GM23338 (cell line): ENCODE results near the gene KLKB1. TPM values are rescaled to one million over a fixed set of nuclear protein-coding genes. Genes with fewer than 3 reads are reported as not detected.

Experiments used
- ATAC-seq: fragments of 200-7000 bp; cut with Tn5 transposase; 3 replicates; pipeline ENCODE4 v1.9.1; 2020
- DNase-seq: peaks from one replicate; pipeline ENCODE4 v3.0.0-alpha.2; 2015; ENCODE audit warnings: low spot score
- H2AFZ ChIP-seq: fragments of 200-600 bp; sonication (generic); 2 replicates; pipeline ENCODE4 v1.8.0; 2016; ENCODE audit warnings: antibody characterized with exemption, mild to moderate bottlenecking, moderate library complexity
- H3F3A ChIP-seq: fragments of 200-600 bp; sonication (generic); replicated peaks from 2 replicates; pipeline ENCODE4 v1.8.0; 2017; ENCODE audit warnings: antibody characterized with exemption, mixed run types, low read depth
- H3K27ac ChIP-seq: fragments of 200-600 bp; sonication (generic); 2 replicates; pipeline ENCODE4 v1.6.1; 2016; ENCODE audit warnings: low read depth
- H3K27me3 ChIP-seq: fragments of 200-600 bp; sonication (generic); 2 replicates; pipeline ENCODE4 v1.8.0; 2016; ENCODE audit warnings: mild to moderate bottlenecking, mixed run types, moderate library complexity; ENCODE audit not compliant: insufficient read depth
- H3K36me3 ChIP-seq: fragments of 200-600 bp; sonication (generic); 2 replicates; pipeline ENCODE4 v1.8.0; 2016; ENCODE audit warnings: mild to moderate bottlenecking; ENCODE audit not compliant: insufficient read depth
- H3K4me1 ChIP-seq: fragments of 200-600 bp; sonication (generic); 2 replicates; pipeline ENCODE4 v1.8.0; 2016; ENCODE audit warnings: mild to moderate bottlenecking, moderate library complexity; ENCODE audit not compliant: insufficient read depth
- H3K4me2 ChIP-seq: fragments of 200-600 bp; sonication (generic); 2 replicates; pipeline ENCODE4 v1.7.1; 2017; ENCODE audit warnings: mixed run types
- H3K4me3 ChIP-seq: fragments of 200-600 bp; sonication (generic); 2 replicates; pipeline ENCODE4 v1.6.1; 2016; ENCODE audit warnings: mixed run types
- H3K79me2 ChIP-seq: fragments of 200-600 bp; sonication (generic); replicated peaks from 2 replicates; pipeline ENCODE4 v1.8.0; 2017; ENCODE audit warnings: mild to moderate bottlenecking; ENCODE audit not compliant: insufficient read depth
- H3K9me2 ChIP-seq: fragments of 200-600 bp; sonication (generic); 2 replicates; pipeline ENCODE4 v1.8.0; 2017; ENCODE audit not compliant: insufficient read depth
- H4K20me1 ChIP-seq: fragments of 200-600 bp; sonication (generic); replicated peaks from 2 replicates; pipeline ENCODE4 v1.8.0; 2017; ENCODE audit warnings: mild to moderate bottlenecking; ENCODE audit not compliant: insufficient read depth
- H3K27ac Mint-ChIP-seq: 2 replicates; pipeline ENCODE4 v1.8.0; 2020; ENCODE audit warnings: inconsistent platforms, mild to moderate bottlenecking, moderate library complexity, mixed read lengths
- H3K27me3 Mint-ChIP-seq: 3 replicates; pipeline ENCODE4 v1.8.0; 2022; ENCODE audit warnings: low read depth, mild to moderate bottlenecking, moderate library complexity, mixed read lengths, inconsistent platforms; ENCODE audit not compliant: insufficient read depth, poor library complexity
- H3K36me3 Mint-ChIP-seq: 3 replicates; pipeline ENCODE4 v1.8.0; 2021; ENCODE audit warnings: low read depth, mild to moderate bottlenecking, inconsistent platforms, moderate library complexity, mixed read lengths
- H3K4me1 Mint-ChIP-seq: 3 replicates; pipeline ENCODE4 v1.8.0; 2020; ENCODE audit warnings: mild to moderate bottlenecking, inconsistent platforms, mixed read lengths
- H3K4me3 Mint-ChIP-seq: 3 replicates; pipeline ENCODE4 v1.8.0; 2021; ENCODE audit warnings: moderate library complexity, mild to moderate bottlenecking, inconsistent platforms, mixed read lengths
- H3K9me3 Mint-ChIP-seq: 3 replicates; pipeline ENCODE4 v1.8.0; 2020; ENCODE audit warnings: moderate library complexity, mild to moderate bottlenecking, inconsistent platforms, mixed read lengths
- CREB1 ChIP-seq: fragments of 250-450 bp; sonication (Bioruptor Pico); IDR thresholded peaks from 2 replicates; pipeline ENCODE4 v1.5.0; 2020; ENCODE audit warnings: low read depth, mild to moderate bottlenecking, moderate library complexity
- CTCF ChIP-seq, 2 experiments: fragments of 200-600 bp in 1 of 2; sonication (generic) in 1 of 2; conservative IDR thresholded peaks; 2 replicates each; pipeline versions ENCODE4 v1.5.1 to v1.6.1; 2016 to 2017; ENCODE audit warnings: antibody characterized with exemption in 2 of 2, low read depth in 2 of 2, mild to moderate bottlenecking in 2 of 2, moderate library complexity in 1 of 2
- EZH2phosphoT487 ChIP-seq: fragments of 200-600 bp; sonication (generic); IDR thresholded peaks from one replicate; pipeline ENCODE4 v1.8.1; 2018; ENCODE audit warnings: antibody characterized with exemption; ENCODE audit not compliant: unreplicated experiment
- POLR2AphosphoS5 ChIP-seq: IDR thresholded peaks from 2 replicates; pipeline ENCODE4 v1.6.1; 2016; ENCODE audit warnings: antibody characterized with exemption, low read depth
- REST ChIP-seq: IDR thresholded peaks from one replicate; pipeline ENCODE4 v1.6.1; 2018; ENCODE audit warnings: antibody characterized with exemption; ENCODE audit not compliant: unreplicated experiment
- polyA plus RNA-seq: library from polyadenylated mRNA; unstranded; fragments of >200 nt; fragmentation: Nextera tagmentation; extraction: Ambion mirVana; gene quantifications from 2 replicates; pipeline ENCODE4 v1.2.1, GENCODE V29; 2016
- total RNA-seq: library from RNA; depleted of rRNA; stranded (reverse); fragments of >200 nt; shearing (Covaris generic); gene quantifications from 2 replicates; pipeline ENCODE4 v1.2.3, GENCODE V29; 2014

KLKB1 gene
- total and polyA plus RNA-seq, 2 experiments from 2014 or later, result 8.6 to 10.9 TPM

GRCh38 chr4:186243331-186243730, 16.0 kb downstream of the KLKB1 start (continued):
- TF ChIP-seq CTCF (conservative IDR thresholded peaks at IDR 0.05; ENCODE audit: low read depth in 2 of 2) (no peak), POLR2AphosphoS5 (no peak), REST (no peak)

GRCh38 chr4:186244835-186245234, 17.5 kb downstream of the KLKB1 start:
- no peak for TF ChIP-seq REST
- TF ChIP-seq CREB1 (CRISPR knock-in tag), result no peak
- TF ChIP-seq EZH2phosphoT487, result no peak
- Mint-ChIP-seq H3K36me3 (peaks cover 2% of the 10 kb centered on the region), H3K27ac (no peak overlapping the region), H3K9me3 (peaks cover 2% of the 10 kb centered on the region), H3K4me1 (peaks cover 36% of the 10 kb centered on the region), H3K4me3 (no peak overlapping the region), H3K27me3 (peaks cover 17% of the 10 kb centered on the region)
- Histone ChIP-seq H3K36me3 (no peaks in the 10 kb centered on the region; the same call in 1 of the 2 replicates), H3K79me2 (peaks cover 37% of the 10 kb centered on the region), H3K4me2 (peak overlapping the region; percentile 66), H3K4me1 (peaks cover 26% of the 10 kb centered on the region), H2AFZ (no peak overlapping the region), H4K20me1 (no peaks in the 10 kb centered on the region), H3K4me3 (peak overlapping the region; percentile 57), H3K27me3 (no peaks in the 10 kb centered on the region), H3K9me2 (no peaks in the 10 kb centered on the region), H3F3A (peaks cover 17% of the 10 kb centered on the region), H3K27ac (peak overlapping the region; percentile 98)
- no peak for ATAC-seq
- no peak for DNase-seq
